Germinal center (tissue), 1 donor: ENCODE measurements around the gene MAD1L1.

Experiments
- DNase-seq: peaks from one replicate; pipeline ENCODE4 v3.0.0; 2012; ENCODE audit warnings: mixed read lengths, low spot score

Gene MAD1L1

GRCh38 chr7:2157473-2158279 lies 75.1 kb downstream of the MAD1L1 start:
- no peak for DNase-seq

- DNase-seq, result no peak
Observed at GRCh38 chr7:2156756-2157472, 75.8 kb downstream of the MAD1L1 start.

- no peak for DNase-seq
Observed at GRCh38 chr7:2154831-2155230, 77.9 kb downstream of the MAD1L1 start.

- DNase-seq, result no peak
Observed at GRCh38 chr7:2154121-2154520, 78.6 kb downstream of the MAD1L1 start.

GRCh38 chr7:2152646-2153045 lies 80.1 kb downstream of the MAD1L1 start:
- DNase-seq, result no peak

GRCh38 chr7:2151801-2152612 lies 80.7 kb downstream of the MAD1L1 start:
- DNase-seq, result no peak

GRCh38 chr7:2151237-2151636 lies 81.5 kb downstream of the MAD1L1 start:
- no peak for DNase-seq

GRCh38 chr7:2150445-2150815 lies 82.3 kb downstream of the MAD1L1 start:
- DNase-seq, result no peak

GRCh38 chr7:2149672-2150444 lies 82.9 kb downstream of the MAD1L1 start:
- no peak for DNase-seq

GRCh38 chr7:2148814-2149213 lies 83.9 kb downstream of the MAD1L1 start:
- DNase-seq, result no peak

- no peak for DNase-seq
Observed at GRCh38 chr7:2148189-2148588, 84.6 kb downstream of the MAD1L1 start.

GRCh38 chr7:2146676-2147472 lies 85.9 kb downstream of the MAD1L1 start:
- DNase-seq, result no peak

- DNase-seq, result no peak
Observed at GRCh38 chr7:2145835-2146580, 86.7 kb downstream of the MAD1L1 start.

GRCh38 chr7:2144926-2145325 lies 87.8 kb downstream of the MAD1L1 start:
- DNase-seq, result no peak

- no peak for DNase-seq
Observed at GRCh38 chr7:2143981-2144595, 88.7 kb downstream of the MAD1L1 start.

- no peak for DNase-seq
Observed at GRCh38 chr7:2143450-2143849, 89.3 kb downstream of the MAD1L1 start.

- DNase-seq, result no peak
Observed at GRCh38 chr7:2142386-2142785, 90.4 kb downstream of the MAD1L1 start.

- no peak for DNase-seq
Observed at GRCh38 chr7:2141651-2142050, 91.1 kb downstream of the MAD1L1 start.

- no peak for DNase-seq
Observed at GRCh38 chr7:2141021-2141410, 91.7 kb downstream of the MAD1L1 start.
